Mucosa of descending colon (tissue), 3 donors: ENCODE results near the gene TRABD2A. TPM values are rescaled to one million over a fixed set of nuclear protein-coding genes. Genes with fewer than 3 reads are reported as not detected.

Source experiments
- ATAC-seq: fragments of 200-7000 bp; cut with Tn5 transposase; one replicate; pipeline ENCODE4 v1.9.1; 2020; ENCODE audit warnings: mild to moderate bottlenecking, moderate library complexity
- DNase-seq, 3 donors: peaks; one replicate each; pipeline ENCODE4 v3.0.0-alpha.2; 2020
- H3K36me3 ChIP-seq: fragments of 200-600 bp; one replicate; pipeline ENCODE4 v1.8.0; 2021; ENCODE audit warnings: low read depth, mild to moderate bottlenecking
- H3K4me1 ChIP-seq: fragments of 200-600 bp; one replicate; pipeline ENCODE4 v1.8.0; 2021; ENCODE audit warnings: low read depth, mild to moderate bottlenecking
- H3K4me3 ChIP-seq: fragments of 200-600 bp; one replicate; pipeline ENCODE4 v1.8.0; 2021; ENCODE audit warnings: mild to moderate bottlenecking
- H3K9me3 ChIP-seq: fragments of 200-600 bp; one replicate; pipeline ENCODE4 v1.8.0; 2021; ENCODE audit warnings: mild to moderate bottlenecking
- intact Hi-C, 2 donors: fragments of 100-400 bp; cut with DNase I in 1 of 2; cut with micrococcal nuclease in 1 of 2; formaldehyde crosslinking; loops; one replicate each; pipeline versions ENCODE4 v1.11.0 to v1.11.1; 2022; cut with DNase I, micrococcal nuclease
- total RNA-seq, 3 donors: library from RNA; stranded (reverse); fragmentation: NEBNext Ultra II Directional in 2 of 3; extraction: Animal tissue kit (Norgen Biotek cat#: 25700) in 2 of 3; gene quantifications; one replicate each; pipeline versions ENCODE4 v1.2.1 to v1.2.4, GENCODE V29; 2021 to 2023
- TF ChIP-seq, protein P1 (sequence below): fragments of 200-600 bp; IDR thresholded peaks from one replicate; pipeline ENCODE4 v1.8.0; 2022; ENCODE audit warnings: antibody characterized with exemption, mild to moderate bottlenecking
- donor health status: DM: no; HTN: no; CAD: no; lungs with moderate emphysema.
- donor health status: DM: no; HTN: no; CAD: no.
- donor health status: DM: no; HTN: yes; CAD: no.

The TRABD2A gene
- total RNA-seq, 3 donors from 2014 or later, result 40.2 to 132 (median 63.2) TPM

DNA sequence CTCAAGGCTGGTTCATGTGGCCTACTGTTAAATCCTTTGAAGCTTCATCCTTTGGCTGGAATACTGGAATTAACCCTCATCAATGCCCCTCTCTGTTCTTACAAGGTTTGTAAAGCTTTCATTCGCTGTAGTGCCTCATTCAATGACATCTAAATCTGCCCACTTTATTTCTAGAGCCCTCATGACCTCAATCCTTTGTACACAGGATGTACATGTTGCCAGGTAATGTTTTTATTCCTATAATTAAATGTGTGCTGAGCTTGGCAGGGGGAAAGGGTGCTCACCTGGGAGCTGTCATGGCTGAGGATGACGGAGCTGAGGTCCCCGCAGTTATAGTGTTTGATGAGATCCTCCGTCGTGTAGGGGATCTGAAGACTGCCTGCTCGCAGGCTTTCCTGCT is 39.3 kb downstream of the TRABD2A start:
- Histone ChIP-seq H3K4me1 (peaks cover 6% of the 10 kb centered on the region), H3K36me3 (no peaks in the 10 kb centered on the region), H3K9me3 (no peaks in the 10 kb centered on the region), H3K4me3 (no peak overlapping the region)
- TF ChIP-seq, protein P1, sequence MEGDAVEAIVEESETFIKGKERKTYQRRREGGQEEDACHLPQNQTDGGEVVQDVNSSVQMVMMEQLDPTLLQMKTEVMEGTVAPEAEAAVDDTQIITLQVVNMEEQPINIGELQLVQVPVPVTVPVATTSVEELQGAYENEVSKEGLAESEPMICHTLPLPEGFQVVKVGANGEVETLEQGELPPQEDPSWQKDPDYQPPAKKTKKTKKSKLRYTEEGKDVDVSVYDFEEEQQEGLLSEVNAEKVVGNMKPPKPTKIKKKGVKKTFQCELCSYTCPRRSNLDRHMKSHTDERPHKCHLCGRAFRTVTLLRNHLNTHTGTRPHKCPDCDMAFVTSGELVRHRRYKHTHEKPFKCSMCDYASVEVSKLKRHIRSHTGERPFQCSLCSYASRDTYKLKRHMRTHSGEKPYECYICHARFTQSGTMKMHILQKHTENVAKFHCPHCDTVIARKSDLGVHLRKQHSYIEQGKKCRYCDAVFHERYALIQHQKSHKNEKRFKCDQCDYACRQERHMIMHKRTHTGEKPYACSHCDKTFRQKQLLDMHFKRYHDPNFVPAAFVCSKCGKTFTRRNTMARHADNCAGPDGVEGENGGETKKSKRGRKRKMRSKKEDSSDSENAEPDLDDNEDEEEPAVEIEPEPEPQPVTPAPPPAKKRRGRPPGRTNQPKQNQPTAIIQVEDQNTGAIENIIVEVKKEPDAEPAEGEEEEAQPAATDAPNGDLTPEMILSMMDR, result no peak
- no peak for ATAC-seq
- intact Hi-C loops, result no loop called here
- DNase-seq, result no peak

DNA sequence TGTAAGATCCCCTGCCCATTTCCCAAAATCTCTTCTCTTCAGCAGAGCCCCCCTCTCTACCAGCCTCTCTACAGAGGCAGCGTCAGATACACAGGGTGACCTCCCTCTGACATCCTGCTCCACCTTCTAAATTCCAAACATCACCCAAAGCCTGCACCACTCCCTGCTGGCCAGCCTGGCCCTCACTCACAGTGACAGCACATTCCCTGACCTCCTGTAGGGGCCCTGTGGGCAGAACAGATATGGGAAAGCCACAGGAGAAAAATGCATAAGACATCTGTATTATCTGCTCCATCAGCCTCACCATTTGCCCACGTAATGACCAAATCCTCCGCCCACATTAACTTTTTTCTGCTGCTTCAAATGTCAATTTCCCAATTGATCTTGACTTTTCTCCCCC is 40.6 kb downstream of the TRABD2A start:
- Histone ChIP-seq H3K36me3 (no peaks in the 10 kb centered on the region), H3K4me1 (no peaks in the 10 kb centered on the region), H3K4me3 (no peak overlapping the region), H3K9me3 (no peaks in the 10 kb centered on the region)
- TF ChIP-seq, protein P1, result no peak
- peak; percentile 12 for ATAC-seq
- no peak for DNase-seq
- intact Hi-C loops, result no loop called here

DNA sequence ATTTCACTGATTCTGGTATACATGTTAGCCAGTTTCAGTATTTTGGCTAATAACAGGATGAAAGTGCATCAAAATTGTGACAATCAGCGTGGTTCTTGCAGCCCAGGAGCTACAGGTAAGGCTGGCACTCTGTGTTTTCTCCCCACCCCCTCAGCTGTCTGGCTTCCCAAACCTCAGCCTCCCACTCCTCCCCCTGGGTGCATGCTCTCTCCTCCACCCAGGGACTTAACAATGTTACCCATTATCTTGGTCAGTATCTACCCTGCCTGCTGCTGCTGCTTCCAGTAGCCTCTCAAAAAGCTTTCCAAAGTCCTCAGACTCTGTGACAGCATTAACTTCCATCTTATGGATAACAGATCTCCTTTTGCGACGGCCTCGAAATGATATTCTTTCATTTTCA is 41.0 kb downstream of the TRABD2A start:
- DNase-seq (no peak), ATAC-seq (no peak)
- no peaks in the 10 kb centered on the region for H3K9me3 ChIP-seq
- intact Hi-C loops, result no loop called here
- no peak overlapping the region for H3K4me3 ChIP-seq
- TF ChIP-seq, protein P1, result no peak
- no peaks in the 10 kb centered on the region for H3K36me3 ChIP-seq
- no peaks in the 10 kb centered on the region for H3K4me1 ChIP-seq

DNA sequence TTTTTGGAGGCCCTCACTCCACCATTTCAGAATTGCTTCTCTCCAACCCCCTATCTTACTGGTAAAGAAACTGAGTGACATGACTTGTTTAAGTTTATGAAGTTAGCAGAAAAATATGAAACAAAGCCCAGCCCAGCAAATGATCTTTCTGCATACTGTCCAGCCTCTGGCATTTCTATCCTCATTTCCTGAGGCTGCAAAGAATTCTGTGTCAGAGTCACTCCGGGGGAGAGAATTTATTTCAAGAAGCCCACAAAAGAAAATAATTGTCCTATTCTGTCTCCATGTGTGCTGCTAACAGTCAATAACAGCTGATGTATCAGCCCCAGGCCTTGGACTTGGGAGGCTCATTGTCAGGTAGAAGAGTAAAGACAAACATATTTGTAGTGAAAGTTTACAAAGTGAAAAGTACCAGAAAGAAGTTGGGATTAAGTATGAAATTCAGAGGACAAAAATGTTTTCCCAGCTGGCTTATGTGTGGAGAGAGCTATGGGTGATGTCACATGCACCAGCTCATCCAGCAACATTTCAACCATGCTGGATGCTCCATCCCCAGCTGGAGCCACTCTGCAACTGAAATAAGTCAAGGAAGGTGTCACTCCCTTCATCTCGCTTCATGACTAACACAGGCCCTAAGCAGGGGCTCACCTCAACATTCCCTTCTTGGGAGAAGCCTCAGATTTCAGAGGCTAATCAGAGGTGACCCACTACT is 42.3 kb downstream of the TRABD2A start:
- Histone ChIP-seq H3K4me1 (no peaks in the 10 kb centered on the region), H3K4me3 (no peak overlapping the region), H3K36me3 (no peaks in the 10 kb centered on the region), H3K9me3 (no peaks in the 10 kb centered on the region)
- TF ChIP-seq, protein P1, result no peak
- no peak for ATAC-seq
- DNase-seq, result no peak
- intact Hi-C loops, result no loop called here

DNA sequence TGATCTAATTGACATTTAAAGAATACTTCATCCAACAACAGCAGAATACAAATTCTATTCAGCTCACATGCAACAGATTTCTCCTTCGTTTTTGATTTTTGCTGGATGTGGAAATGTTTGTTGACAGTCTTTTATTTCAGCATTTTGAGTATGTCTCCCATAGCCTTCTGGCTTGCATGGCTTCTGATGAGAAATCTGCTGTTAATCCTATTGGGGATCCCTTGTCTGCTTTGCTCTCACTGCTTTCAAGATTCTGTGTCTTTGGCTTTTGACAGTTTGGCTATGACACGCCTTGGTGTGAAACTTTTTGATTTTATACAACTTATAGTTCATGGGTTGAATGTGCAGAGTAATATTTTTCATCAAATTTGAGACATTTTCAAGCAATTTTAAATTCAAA is 44.7 kb downstream of the TRABD2A start:
- H3K36me3 ChIP-seq, result no peaks in the 10 kb centered on the region
- TF ChIP-seq, protein P1, result no peak
- no peaks in the 10 kb centered on the region for H3K9me3 ChIP-seq
- intact Hi-C loops, result no loop called here
- no peak overlapping the region for H3K4me3 ChIP-seq
- no peaks in the 10 kb centered on the region for H3K4me1 ChIP-seq
- ATAC-seq, result no peak
- no peak for DNase-seq
